Omental fat pad (tissue), 4 donors: ENCODE data around the gene SKA1. TPM values are rescaled to one million over a fixed set of nuclear protein-coding genes. Genes with fewer than 3 reads are reported as not detected.

ENCODE experiments used
- ATAC-seq: fragments of 150-250 bp; one replicate; pipeline ENCODE4 v1.9.1; 2016; ENCODE audit warnings: mild to moderate bottlenecking, moderate library complexity; ENCODE audit not compliant: low FRiP score
- DNase-seq: peaks from one replicate; pipeline ENCODE4 v3.0.0-alpha.2; 2019; ENCODE audit warnings: low spot score
- total RNA-seq, 4 donors: library from RNA; depleted of rRNA; stranded (reverse); fragments of >200 nt; gene quantifications; one replicate each; pipeline ENCODE4 v1.1.0, GENCODE V29; 2016
- TF ChIP-seq, protein P1 (sequence below), 3 donors: fragments of 450-650 bp; IDR thresholded peaks; one replicate each; pipeline ENCODE4 v1.5.1; 2016 to 2017; ENCODE audit warnings: antibody characterized with exemption in 3 of 3, mild to moderate bottlenecking in 3 of 3, moderate library complexity in 2 of 3

SKA1 gene
- total RNA-seq, 4 donors from 2014 or later: 1.2 TPM; not detected in 3

DNA sequence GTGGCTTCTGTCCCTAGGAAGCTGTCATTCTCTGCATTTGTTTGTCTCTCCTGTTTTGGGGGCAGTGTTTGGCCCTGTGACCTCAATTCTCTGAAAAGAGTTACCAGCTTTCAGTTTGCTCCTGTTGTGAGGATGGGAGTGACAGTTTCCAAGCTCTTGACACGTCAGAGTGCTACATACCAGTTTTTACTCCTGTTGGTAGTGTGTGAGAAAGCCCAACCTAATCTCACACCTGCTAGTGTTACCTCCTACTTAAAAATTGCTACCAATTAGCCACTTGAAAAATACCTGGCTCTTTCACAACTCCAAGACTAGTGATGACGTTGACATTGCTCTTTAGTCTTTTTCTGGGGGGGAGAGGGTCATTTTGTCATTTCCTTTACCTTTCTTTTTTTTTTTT lies 14.1 kb downstream of the SKA1 start:
- ATAC-seq (no peak), DNase-seq (no peak)
- TF ChIP-seq, protein P1, sequence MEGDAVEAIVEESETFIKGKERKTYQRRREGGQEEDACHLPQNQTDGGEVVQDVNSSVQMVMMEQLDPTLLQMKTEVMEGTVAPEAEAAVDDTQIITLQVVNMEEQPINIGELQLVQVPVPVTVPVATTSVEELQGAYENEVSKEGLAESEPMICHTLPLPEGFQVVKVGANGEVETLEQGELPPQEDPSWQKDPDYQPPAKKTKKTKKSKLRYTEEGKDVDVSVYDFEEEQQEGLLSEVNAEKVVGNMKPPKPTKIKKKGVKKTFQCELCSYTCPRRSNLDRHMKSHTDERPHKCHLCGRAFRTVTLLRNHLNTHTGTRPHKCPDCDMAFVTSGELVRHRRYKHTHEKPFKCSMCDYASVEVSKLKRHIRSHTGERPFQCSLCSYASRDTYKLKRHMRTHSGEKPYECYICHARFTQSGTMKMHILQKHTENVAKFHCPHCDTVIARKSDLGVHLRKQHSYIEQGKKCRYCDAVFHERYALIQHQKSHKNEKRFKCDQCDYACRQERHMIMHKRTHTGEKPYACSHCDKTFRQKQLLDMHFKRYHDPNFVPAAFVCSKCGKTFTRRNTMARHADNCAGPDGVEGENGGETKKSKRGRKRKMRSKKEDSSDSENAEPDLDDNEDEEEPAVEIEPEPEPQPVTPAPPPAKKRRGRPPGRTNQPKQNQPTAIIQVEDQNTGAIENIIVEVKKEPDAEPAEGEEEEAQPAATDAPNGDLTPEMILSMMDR (IDR thresholded peaks at IDR 0.05): no peak

DNA sequence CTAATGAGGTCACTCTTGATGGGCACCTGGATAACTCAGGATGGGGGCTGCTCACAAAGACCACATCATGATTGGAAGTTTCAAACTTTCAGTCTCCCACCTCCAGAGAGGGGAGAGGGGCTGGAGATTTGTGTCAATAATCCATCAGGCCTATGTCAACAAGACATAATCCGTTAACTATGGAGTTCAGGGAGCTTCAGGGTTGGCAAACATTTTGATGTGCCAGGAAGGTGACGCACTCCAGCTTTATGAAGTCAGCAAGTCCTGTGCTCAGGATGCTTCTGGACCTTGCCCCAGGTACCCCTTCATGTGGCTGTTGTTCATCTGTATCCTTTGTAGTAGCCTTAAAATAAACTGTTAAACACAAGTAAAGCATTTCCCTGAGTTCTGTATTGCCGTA lies 19.0 kb downstream of the SKA1 start:
- TF ChIP-seq, protein P1 (IDR thresholded peaks at IDR 0.05): no peak
- DNase-seq: no peak
- ATAC-seq: no peak

DNA sequence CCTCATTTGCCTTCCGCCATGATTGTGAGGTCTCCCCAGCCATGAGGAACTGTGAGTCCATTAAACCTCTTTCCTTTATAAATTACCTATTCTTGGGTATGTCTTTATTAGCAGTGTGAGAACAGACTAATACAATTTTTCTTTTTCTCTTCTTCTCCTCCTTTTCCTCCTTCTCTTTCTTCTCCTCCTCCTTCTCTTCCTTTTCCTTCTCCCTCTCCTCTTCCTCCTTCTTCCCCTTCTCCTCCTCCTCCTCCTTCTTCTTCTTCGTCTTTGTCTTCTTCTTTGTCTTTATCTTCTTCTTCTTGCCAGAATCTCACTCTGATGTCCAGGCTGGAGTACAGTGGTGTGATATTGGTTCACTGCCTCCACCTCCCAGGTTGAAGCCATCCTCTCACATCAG lies 20.2 kb downstream of the SKA1 start:
- ATAC-seq (no peak), DNase-seq (no peak)
- TF ChIP-seq, protein P1 (IDR thresholded peaks at IDR 0.05): no peak

DNA sequence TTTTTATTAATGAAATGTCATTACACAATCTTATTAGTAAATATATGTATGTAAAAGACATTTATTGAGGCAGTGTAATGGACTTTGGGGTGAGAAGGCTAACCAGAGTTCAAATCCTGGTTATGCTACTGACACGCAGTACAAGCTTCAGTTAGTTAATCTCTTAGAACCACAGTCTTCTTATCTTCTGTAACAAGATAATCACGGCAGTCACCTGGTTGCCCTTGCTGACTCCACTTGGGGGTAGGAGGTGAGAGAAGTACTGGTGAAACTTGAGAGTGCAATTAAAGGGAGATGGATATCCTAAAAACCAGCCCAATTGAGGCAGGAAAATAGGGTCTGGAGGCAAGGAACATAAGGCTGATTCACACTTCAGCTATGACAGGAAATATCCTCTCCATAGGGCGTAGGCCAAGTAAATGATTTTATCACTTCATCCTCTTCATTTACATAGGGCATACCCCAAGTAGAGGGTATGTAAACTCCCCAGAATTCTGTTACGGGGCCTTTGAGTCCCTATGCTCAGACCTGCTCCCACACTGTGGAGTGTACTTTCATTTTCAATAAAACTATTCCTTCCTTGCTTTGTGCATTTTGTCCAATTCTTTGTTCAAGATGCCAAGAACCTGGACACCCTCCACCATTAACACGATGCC lies 21.3 kb downstream of the SKA1 start:
- TF ChIP-seq, protein P1 (IDR thresholded peaks at IDR 0.05): no peak
- ATAC-seq: no peak
- no peak for DNase-seq

DNA sequence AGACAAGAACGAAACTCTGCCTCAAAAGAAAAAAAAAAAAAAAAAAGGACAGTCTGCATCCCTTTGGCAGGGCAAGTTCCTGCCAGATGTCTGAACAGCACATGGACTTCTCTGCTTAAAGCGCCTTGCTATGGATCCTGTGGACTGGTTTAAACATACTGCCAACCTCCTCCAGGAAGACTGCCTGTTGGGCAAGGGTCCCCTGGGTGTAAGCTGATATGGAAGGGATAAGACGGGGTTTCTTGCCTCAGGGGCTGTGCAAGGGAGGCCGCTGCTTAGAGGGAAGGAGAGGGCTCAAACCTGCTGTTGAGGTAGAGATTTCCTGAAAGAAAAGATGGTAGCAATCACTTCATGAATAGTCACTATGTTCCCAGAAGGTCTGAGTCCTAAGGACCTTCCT lies 22.2 kb downstream of the SKA1 start:
- DNase-seq (no peak), ATAC-seq (no peak)
- TF ChIP-seq, protein P1 (IDR thresholded peaks at IDR 0.05): no peak

DNA sequence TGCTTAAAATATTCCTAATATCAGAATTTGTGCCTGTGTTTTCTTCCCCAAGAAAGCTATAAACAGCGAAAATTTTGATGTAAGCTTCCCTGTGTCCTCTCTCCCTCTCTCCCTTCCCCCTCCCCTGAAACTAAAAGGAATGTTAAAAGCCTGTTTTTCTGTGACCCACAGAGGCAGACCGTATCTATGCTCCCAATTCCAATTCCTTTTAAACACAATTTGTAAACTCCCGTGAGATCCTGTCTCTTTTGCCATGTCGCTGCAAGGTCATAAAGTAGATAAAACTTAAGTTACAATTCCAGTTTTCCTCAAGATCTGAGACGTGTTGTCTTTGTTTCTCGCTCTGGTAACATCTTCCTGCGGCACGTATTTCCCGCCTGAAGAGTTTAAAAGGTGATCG lies 23.3 kb downstream of the SKA1 start:
- DNase-seq (no peak), ATAC-seq (no peak)
- TF ChIP-seq, protein P1 (IDR thresholded peaks at IDR 0.05): no peak

DNA sequence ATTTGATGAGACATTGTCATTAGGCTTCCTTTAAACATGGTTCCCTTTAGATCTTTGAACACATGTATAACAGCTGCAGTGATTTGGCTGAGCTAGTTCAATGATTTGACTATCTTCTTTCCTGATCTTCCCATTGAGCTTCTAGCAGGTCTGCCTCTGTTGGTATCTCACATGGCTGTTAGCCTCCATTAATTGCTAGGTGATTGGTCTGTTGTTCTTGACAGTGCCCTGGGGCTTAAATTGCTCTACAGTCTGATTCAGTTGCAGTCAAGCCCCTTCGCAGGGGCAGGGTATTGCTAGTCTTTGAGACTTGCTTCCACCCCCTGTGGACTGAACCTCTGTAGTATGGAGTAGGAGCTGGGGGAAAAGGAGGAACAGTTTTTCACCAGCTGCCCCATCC lies 24.1 kb downstream of the SKA1 start:
- TF ChIP-seq, protein P1 (IDR thresholded peaks at IDR 0.05): no peak
- ATAC-seq: no peak
- DNase-seq: no peak
